K562 (cell line): ENCODE results near the gene FGF22. TPM values are rescaled to one million over a fixed set of nuclear protein-coding genes. Genes with fewer than 3 reads are reported as not detected.
A peak's percentile ranks its signal among the peaks of the same experiment; 100 is the strongest.

Source experiments
- ATAC-seq: fragments of 200-7000 bp; cut with Tn5 transposase; 3 replicates; pipeline ENCODE4 v1.9.1; 2020; ENCODE audit warnings: moderate library complexity
- BruUV-seq: library from RNA; stranded (reverse); fragments of 400-500 nt; replicated peaks from 2 replicates; lab custom pipeline; 2021; lab: Mats Ljungman, UMichigan
- CTCF ChIA-PET: fragments of 300-600 bp; formaldehyde crosslinking; extraction: SDS; loops from one replicate; lab custom pipeline; 2021; ENCODE audit warnings: low intra/inter-chr PET ratio; lab: Yijun Ruan, JAX
- POLR2A ChIA-PET: fragments of 300-600, 350-650 bp; sonication (Branson Sonifier 250); formaldehyde crosslinking; extraction: SDS; loops from one replicate; lab custom pipeline; 2021; ENCODE audit warnings: antibody characterized with exemption, inconsistent platforms; lab: Yijun Ruan, JAX
- DNase-seq, 4 experiments: peaks; one replicate each; pipeline versions ENCODE4 v3.0.0 to v3.0.0-alpha.2; 2011 to 2018; ENCODE audit warnings: low spot score in 3 of 4, mixed read lengths in 3 of 4; ENCODE audit errors: extremely low read depth in 1 of 4
- FAIRE-seq: peaks from 2 replicates; lab custom pipeline; 2011; peaks lifted over from hg19 to GRCh38; lab: Jason Lieb, UNC
- H2AFZ ChIP-seq: 2 replicates; pipeline ENCODE4 v1.6.0; 2011; ENCODE audit warnings: low read depth, low read length, control low read depth, inconsistent platforms
- H3K27ac ChIP-seq: fragments of 200-600 bp; 3 replicates; pipeline ENCODE4 v1.8.0; 2011; ENCODE audit warnings: low read depth, mild to moderate bottlenecking, control low read depth, inconsistent platforms, low read length, moderate library complexity, mixed read lengths; ENCODE audit errors: extremely low read depth
- H3K27me3 ChIP-seq, 2 experiments: fragments of 300-600 bp in 1 of 2; 2 replicates in 1 of 2; 3 replicates in 1 of 2; pipeline versions ENCODE4 v1.6.0 to v1.8.0; 2011; ENCODE audit warnings: inconsistent platforms in 2 of 2, low read length in 2 of 2, mild to moderate bottlenecking in 1 of 2, mixed read lengths in 1 of 2, moderate library complexity in 1 of 2; ENCODE audit not compliant: control insufficient read depth in 2 of 2, insufficient read depth in 2 of 2
- H3K36me3 ChIP-seq: fragments of 300-600 bp; 3 replicates; pipeline ENCODE4 v1.8.0; 2011; ENCODE audit warnings: mild to moderate bottlenecking, low read length, inconsistent platforms; ENCODE audit not compliant: control insufficient read depth, insufficient read depth
- H3K4me1 ChIP-seq, 2 experiments: fragments of 200-600 bp in 1 of 2; replicated peaks in 1 of 2; 2 replicates in 1 of 2; 3 replicates in 1 of 2; pipeline versions ENCODE4 v1.5.1 to v1.8.0; 2011; ENCODE audit warnings: inconsistent platforms in 2 of 2, low read length in 2 of 2, mild to moderate bottlenecking in 1 of 2, mixed read lengths in 1 of 2, moderate library complexity in 1 of 2; ENCODE audit not compliant: control insufficient read depth in 2 of 2, insufficient read depth in 2 of 2
- H3K4me2 ChIP-seq: 2 replicates; pipeline ENCODE4 v1.6.1; 2011; ENCODE audit warnings: low read length, control low read depth, inconsistent platforms, mixed read lengths; ENCODE audit not compliant: insufficient read depth
- H3K4me3 ChIP-seq: fragments of 200-600 bp; sonication (generic), shearing (Covaris generic); 2 replicates; pipeline ENCODE4 v1.5.1; 2016; ENCODE audit warnings: control low read depth, inconsistent platforms
- H3K79me2 ChIP-seq: fragments of 200-600 bp; 3 replicates; pipeline ENCODE4 v1.8.0; 2011; ENCODE audit warnings: low read length, inconsistent platforms; ENCODE audit not compliant: control insufficient read depth, insufficient read depth
- H3K9ac ChIP-seq, 2 experiments: 2 replicates each; pipeline versions ENCODE4 v1.6.0 to v1.6.1; 2011; ENCODE audit warnings: low read depth in 2 of 2, low read length in 2 of 2, control low read depth in 1 of 2, inconsistent platforms in 1 of 2, mild to moderate bottlenecking in 1 of 2, mixed read lengths in 1 of 2; ENCODE audit not compliant: insufficient read depth in 1 of 2
- H3K9me1 ChIP-seq: one replicate; pipeline ENCODE4 v1.6.0; 2011; ENCODE audit warnings: inconsistent platforms, mild to moderate bottlenecking, low read length, moderate library complexity; ENCODE audit not compliant: control insufficient read depth, insufficient read depth
- H3K9me3 ChIP-seq: replicated peaks from 2 replicates; pipeline ENCODE4 v1.5.1; 2011; ENCODE audit warnings: low read depth, low read length, inconsistent platforms; ENCODE audit not compliant: control insufficient read depth, insufficient read depth
- H4K20me1 ChIP-seq: replicated peaks from 2 replicates; pipeline ENCODE4 v1.6.1; 2011; ENCODE audit warnings: low read length, inconsistent platforms, mixed read lengths; ENCODE audit not compliant: control insufficient read depth, insufficient read depth
- CCNT2 ChIP-seq: IDR thresholded peaks from 2 replicates; pipeline ENCODE4 v1.6.1; 2011; ENCODE audit warnings: borderline replicate concordance, low read depth, mild to moderate bottlenecking, moderate library complexity, mixed read lengths, low read length; ENCODE audit not compliant: insufficient read length; ENCODE audit errors: extremely low read depth
- GABPB1 ChIP-seq: sonication (generic); formaldehyde crosslinking; IDR thresholded peaks from 2 replicates; pipeline ENCODE4 v1.8.0; 2022; ENCODE audit warnings: mild to moderate bottlenecking, missing genetic modification reagents
- HMGN3 ChIP-seq: IDR thresholded peaks from 2 replicates; pipeline ENCODE4 v1.6.1; 2011; ENCODE audit warnings: borderline replicate concordance, low read depth, mild to moderate bottlenecking, mixed read lengths, low read length; ENCODE audit not compliant: insufficient read length; ENCODE audit errors: extremely low read depth
- MTA1 ChIP-seq: fragments of 450-650 bp; IDR thresholded peaks from 2 replicates; pipeline ENCODE4 v1.6.1; 2017; ENCODE audit warnings: borderline replicate concordance
- NCOA4 ChIP-seq: fragments of 450-650 bp; IDR thresholded peaks from 2 replicates; pipeline ENCODE4 v1.6.1; 2018; ENCODE audit warnings: mild to moderate bottlenecking; ENCODE audit not compliant: partially characterized antibody
- POLR2G ChIP-seq: fragments of 200-400 bp; formaldehyde crosslinking; IDR thresholded peaks from 2 replicates; pipeline ENCODE4 v1.6.1; 2017; ENCODE audit warnings: low read depth, mild to moderate bottlenecking, antibody characterized with exemption, low read length, moderate library complexity
- RBM22 ChIP-seq: fragments of 200-400 bp; formaldehyde crosslinking; IDR thresholded peaks from 2 replicates; pipeline ENCODE4 v1.6.1; 2018; ENCODE audit warnings: low read length, low read depth; ENCODE audit not compliant: poor library complexity, severe bottlenecking
- whole genome bisulfite sequencing: fragments of 100-300 bp; shearing (Covaris generic); methylation state at CpG from one replicate; pipeline ENCODE4 v1.1.6; 2016; ENCODE audit warnings: low coverage, mixed read lengths; ENCODE audit not compliant: insufficient coverage; ENCODE audit errors: missing lambda C conversion rate; 5-methylcytosine and 5-hydroxymethylcytosine counted together
- in situ Hi-C: fragments of 300-500 bp; cut with MboI; formaldehyde crosslinking; loops from 4 replicates; pipeline ENCODE4 v1.15.0; 2018; ENCODE audit warnings: inconsistent platforms, mixed read lengths
- intact Hi-C: fragments of 100-400 bp; cut with micrococcal nuclease; formaldehyde crosslinking; loops from 2 replicates; pipeline ENCODE4 v1.14.2; 2022
- polyA plus RNA-seq, 8 experiments: library from polyadenylated mRNA; depleted of rRNA in 4 of 8; stranded (reverse) in 5 of 8; unstranded in 3 of 8; fragments of >200 nt; fragmentation: Nextera tagmentation in 2 of 8; fragmentation: Illumina TruSeq in 1 of 8; extraction: Ambion mirVana in 2 of 8; extraction: Trizol in 1 of 8; gene quantifications; 2 replicates each; pipeline versions ENCODE4 v1.2.1 to v1.2.3, GENCODE V29; 2011 to 2014; ENCODE audit warnings: inconsistent platforms in 1 of 8, missing spikeins in 1 of 8
- total RNA-seq, 7 experiments: library from RNA; depleted of rRNA in 6 of 7; stranded (reverse); fragments of >200 nt in 6 of 7; fragmentation: Illumina TruSeq in 2 of 7; extraction: Trizol in 2 of 7; gene quantifications; 2 replicates each; pipeline versions ENCODE4 v1.2.1 to v1.2.3, GENCODE V29; 2011 to 2021; ENCODE audit warnings: low replicate concordance in 1 of 7
- TF ChIP-seq, protein P1 (sequence below): fragments of 200-800 bp; sonication (Bioruptor generic); IDR thresholded peaks from 2 replicates; pipeline ENCODE4 v1.6.1; 2017; ENCODE audit warnings: missing genetic modification characterization, missing compliant biosample characterization

FGF22 gene
- total and polyA plus RNA-seq, 9 of the 15 experiments (the other 6 are each of a cell fraction or from before 2014, with no cell fraction given): 0.14 to 2.2 (median 0.86) TPM; not detected in 4

GRCh38 chr19:674282-675151, 34.8 kb downstream of the FGF22 start:
- POLR2A ChIA-PET: interaction anchor here (1.8 kb wide), 1 partner anchor 11 kb away, joined by 4 read pairs; the partner anchor contains the start of gene RNF126
- H3K4me2 ChIP-seq: no peak overlapping the region
- WGBS: 59% methylated on average over 28 of the region's 38 CpGs

DNA sequence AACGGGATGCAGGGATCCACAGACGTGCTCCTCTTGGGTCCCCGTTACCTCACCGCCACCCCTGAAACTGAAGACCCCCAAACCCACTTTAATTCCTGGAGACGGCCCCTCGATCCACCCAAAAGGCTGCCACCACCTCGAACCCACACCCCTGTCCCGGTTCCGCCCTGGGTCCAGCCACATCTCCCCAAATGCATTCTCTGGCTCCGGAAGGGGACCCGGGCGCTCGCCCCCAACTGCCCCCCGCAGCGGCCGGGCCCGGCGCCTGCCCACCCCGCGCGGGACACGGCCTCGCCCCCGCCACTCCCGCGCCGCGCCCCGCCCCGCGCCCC, 36.3 kb downstream of the FGF22 start:
- ATAC-seq: no peak
- H3K27ac ChIP-seq: no peak overlapping the region

More at GRCh38 chr19:674282-675151, 34.8 kb downstream of the FGF22 start:
- Histone ChIP-seq H3K9ac (no peak overlapping the region), H3K9me3 (no peaks in the 10 kb centered on the region), H3K27ac (no peak overlapping the region), H3K4me3 (no peak overlapping the region), H4K20me1 (no peaks in the 10 kb centered on the region), H2AFZ (no peak overlapping the region), H3K4me1 (peaks cover 4 to 65% of the 10 kb centered on the region in 2 experiments), H3K36me3 (no peaks in the 10 kb centered on the region), H3K27me3 (no peaks in the 10 kb centered on the region; a peak in 1 of 5 replicates), H3K79me2 (peaks cover 6% of the 10 kb centered on the region), H3K9me1 (peaks cover 7% of the 10 kb centered on the region)
- in situ Hi-C loops (no loop called here), intact Hi-C loops (no loop called here)
- ATAC-seq (no peak), DNase-seq (no peak), FAIRE-seq (no peak)
- TF ChIP-seq MTA1: no peak
- TF ChIP-seq HMGN3: no peak
- peak; percentile 13 for TF ChIP-seq RBM22
- 0 out of 2 replicates have a peak, but pooled peaks have one; percentile 46 for TF ChIP-seq POLR2G
- no TSS peak for BruUV-seq
- CTCF ChIA-PET: no interaction called here

More for the DNA sequence above, 36.3 kb downstream of the FGF22 start:
- in situ Hi-C loops: no loop called here
- Histone ChIP-seq H4K20me1 (no peaks in the 10 kb centered on the region), H3K36me3 (no peaks in the 10 kb centered on the region), H2AFZ (no peak overlapping the region), H3K4me1 (peaks cover 5 to 68% of the 10 kb centered on the region in 2 experiments), H3K4me3 (no peak overlapping the region), H3K9me3 (no peaks in the 10 kb centered on the region), H3K27me3 (no peaks in the 10 kb centered on the region; a peak in 1 of 5 replicates), H3K4me2 (no peak overlapping the region), H3K79me2 (peaks cover 8% of the 10 kb centered on the region), H3K9me1 (peaks cover 7% of the 10 kb centered on the region), H3K9ac (peak overlapping the region in 1 of 2 experiments; percentile 70; a peak in 1 of 4 replicates)
- no TSS peak for BruUV-seq
- intact Hi-C loops: no loop called here
- FAIRE-seq (no peak), DNase-seq (peak in 1 of 4 experiments; percentile 56)
- 8% methylated on average over 8 of the region's 31 CpGs for WGBS
- TF ChIP-seq CCNT2 (peak; percentile 12), GABPB1 (CRISPR knock-in tag) (0 out of 2 replicates have a peak, but pooled peaks have one; percentile 21), NCOA4 (no peak)
- TF ChIP-seq, protein P1, sequence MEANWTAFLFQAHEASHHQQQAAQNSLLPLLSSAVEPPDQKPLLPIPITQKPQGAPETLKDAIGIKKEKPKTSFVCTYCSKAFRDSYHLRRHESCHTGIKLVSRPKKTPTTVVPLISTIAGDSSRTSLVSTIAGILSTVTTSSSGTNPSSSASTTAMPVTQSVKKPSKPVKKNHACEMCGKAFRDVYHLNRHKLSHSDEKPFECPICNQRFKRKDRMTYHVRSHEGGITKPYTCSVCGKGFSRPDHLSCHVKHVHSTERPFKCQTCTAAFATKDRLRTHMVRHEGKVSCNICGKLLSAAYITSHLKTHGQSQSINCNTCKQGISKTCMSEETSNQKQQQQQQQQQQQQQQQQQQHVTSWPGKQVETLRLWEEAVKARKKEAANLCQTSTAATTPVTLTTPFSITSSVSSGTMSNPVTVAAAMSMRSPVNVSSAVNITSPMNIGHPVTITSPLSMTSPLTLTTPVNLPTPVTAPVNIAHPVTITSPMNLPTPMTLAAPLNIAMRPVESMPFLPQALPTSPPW (CRISPR knock-in tag): peak; percentile 63; the same call in 1 of the 2 replicates
- ChIA-PET POLR2A (interaction anchor here (0.6 to 1.8 kb wide), 2 partner anchors 13 to 769 kb away, joined by 4 read pairs; partner anchors contain the start of gene RNF126), CTCF (no interaction called here)
